HUES48 (cell line): ENCODE data around the gene GRHPR.
"Not testable (repeated sequence)": the region's sequence is repeated elsewhere in the genome, so short reads cannot be mapped to it uniquely, and the experiment has no call there.

Source experiments
- H3K27ac ChIP-seq: one replicate; pipeline ENCODE4 v1.7.0; 2013; ENCODE audit warnings: low read depth, low read length, inconsistent platforms
- H3K27me3 ChIP-seq: 2 replicates; pipeline ENCODE4 v1.6.1; 2013; ENCODE audit warnings: mild to moderate bottlenecking, low read length; ENCODE audit not compliant: control insufficient read depth, insufficient read depth
- H3K36me3 ChIP-seq: 2 replicates; pipeline ENCODE4 v1.6.1; 2013; ENCODE audit warnings: low read length; ENCODE audit not compliant: control insufficient read depth, insufficient read depth
- H3K4me1 ChIP-seq: 2 replicates; pipeline ENCODE4 v1.6.1; 2013; ENCODE audit warnings: mild to moderate bottlenecking, low read length; ENCODE audit not compliant: control insufficient read depth, insufficient read depth
- H3K4me3 ChIP-seq: 2 replicates; pipeline ENCODE4 v1.5.1; 2013; ENCODE audit warnings: mild to moderate bottlenecking, low read depth, low read length
- H3K9ac ChIP-seq: 2 replicates; pipeline ENCODE4 v1.6.1; 2013; ENCODE audit warnings: mild to moderate bottlenecking, low read depth, low read length, moderate library complexity
- H3K9me3 ChIP-seq: 2 replicates; pipeline ENCODE4 v1.6.1; 2013; ENCODE audit warnings: low read length; ENCODE audit not compliant: control insufficient read depth, insufficient read depth

GRHPR gene

DNA sequence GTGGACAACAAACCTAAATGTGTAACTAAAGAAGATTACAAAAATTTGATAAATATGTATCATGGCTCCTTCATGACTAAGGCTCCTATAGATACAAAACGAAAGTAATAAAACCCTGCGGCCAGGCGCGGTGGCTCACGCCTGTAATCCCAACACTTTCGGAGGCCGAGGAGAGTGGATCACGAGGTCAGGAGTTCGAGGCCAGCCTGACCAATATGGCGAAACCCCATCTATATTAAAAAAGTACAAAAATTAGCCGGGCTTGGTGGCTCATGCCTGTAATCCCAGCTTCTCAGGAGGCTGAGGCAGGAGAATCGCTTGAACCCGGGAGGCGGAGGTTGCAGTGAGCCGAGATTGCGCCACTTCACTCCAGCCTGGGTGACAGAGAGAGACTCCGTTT is 45.0 kb downstream of the GRHPR start:
- H3K9me3 ChIP-seq, H3K27ac ChIP-seq, H3K27me3 ChIP-seq, H3K4me3 ChIP-seq, H3K9ac ChIP-seq, H3K36me3 ChIP-seq: not testable (repeated sequence)
- peaks cover 33% of the 10 kb centered on the region for H3K4me1 ChIP-seq

DNA sequence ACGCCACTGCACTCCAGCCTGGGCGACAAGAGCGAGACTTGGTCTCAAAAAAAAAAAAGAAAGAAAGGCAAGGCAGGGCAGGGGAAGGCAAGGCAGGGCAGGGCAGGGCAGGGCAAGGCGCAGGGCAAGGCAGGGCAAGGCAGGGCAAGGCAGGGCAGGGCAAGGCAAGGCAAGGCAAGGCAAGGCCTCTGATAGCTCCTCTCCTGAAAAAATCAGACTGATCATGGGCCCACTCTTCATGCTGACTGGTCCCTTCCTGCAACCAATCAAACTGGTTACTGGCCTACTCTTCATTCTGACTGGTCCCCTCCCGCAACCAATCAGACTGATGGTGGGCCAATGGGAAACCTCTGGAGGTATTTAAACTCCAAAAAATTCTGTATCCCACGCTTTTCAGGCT is 46.1 kb downstream of the GRHPR start:
- Histone ChIP-seq H3K9ac (no peak overlapping the region), H3K27me3 (no peaks in the 10 kb centered on the region)

DNA sequence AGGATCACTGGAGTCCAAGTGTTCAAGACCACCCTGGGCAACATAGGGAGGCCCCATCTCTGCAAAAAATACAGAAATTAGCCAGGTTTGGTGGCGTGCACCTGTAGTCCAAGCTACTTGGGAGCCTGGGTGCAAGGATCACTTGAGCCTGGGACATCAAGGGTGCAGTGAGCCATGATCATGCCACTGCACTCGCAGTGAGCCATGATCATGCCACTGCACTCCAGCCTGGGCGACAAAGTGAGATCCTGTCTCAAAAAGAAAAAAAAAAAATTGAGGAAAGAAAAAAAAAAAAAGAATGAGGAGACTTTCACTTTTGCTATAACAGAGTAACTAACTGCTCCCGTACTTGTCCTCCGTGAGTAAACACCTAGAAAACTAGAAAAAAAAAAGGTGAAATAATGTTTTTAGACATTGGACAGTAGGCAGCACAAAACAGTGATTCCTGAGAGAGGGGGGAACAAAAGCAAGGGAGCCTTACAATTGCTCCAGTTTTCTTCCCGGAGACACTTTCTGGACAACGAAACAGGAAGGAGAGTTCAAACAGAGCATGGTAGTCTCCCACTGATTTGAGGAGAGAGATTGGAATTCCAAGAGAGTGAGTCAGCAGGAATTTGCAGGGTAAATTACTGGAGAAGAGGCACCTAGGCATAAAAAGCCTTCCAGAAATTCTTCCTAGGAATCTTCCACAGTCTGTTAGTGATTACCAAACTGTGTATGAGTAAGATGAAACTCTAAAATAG is 49.6 kb downstream of the GRHPR start:
- peaks cover 11% of the 10 kb centered on the region for H3K9me3 ChIP-seq
- peaks cover 18% of the 10 kb centered on the region for H3K4me1 ChIP-seq
- no peaks in the 10 kb centered on the region for H3K36me3 ChIP-seq
- peak overlapping the region; percentile 65 for H3K9ac ChIP-seq
- H3K27me3 ChIP-seq: no peaks in the 10 kb centered on the region
- peak overlapping the region; percentile 93 for H3K27ac ChIP-seq
- H3K4me3 ChIP-seq: peak overlapping the region; percentile 45; the same call in 1 of the 2 replicates

More for the DNA sequence above, 46.1 kb downstream of the GRHPR start:
- Histone ChIP-seq H3K9me3 (no peaks in the 10 kb centered on the region), H3K36me3 (no peaks in the 10 kb centered on the region), H3K27ac (no peak overlapping the region), H3K4me1 (peaks cover 27% of the 10 kb centered on the region), H3K4me3 (no peak overlapping the region)

DNA sequence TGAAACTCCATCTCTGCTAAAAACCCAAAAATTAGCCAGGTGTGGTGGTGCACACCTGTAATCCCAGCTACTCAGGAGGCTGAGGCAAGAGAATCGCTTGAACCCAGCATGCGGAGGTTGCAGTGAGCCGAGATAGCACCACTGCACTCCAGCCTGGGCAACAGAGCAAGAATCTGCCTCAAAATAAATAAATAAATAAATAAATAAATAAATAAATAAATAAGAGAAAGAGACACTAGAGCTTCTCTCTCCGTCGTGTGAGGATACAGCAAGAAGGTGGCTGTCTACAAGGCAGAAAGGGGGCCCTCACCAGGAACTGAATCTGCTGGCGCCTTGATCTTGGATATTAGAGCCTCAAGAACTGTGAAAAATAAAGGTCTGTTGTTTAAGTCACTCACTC is 51.5 kb downstream of the GRHPR start:
- Histone ChIP-seq H3K9me3 (peaks cover 11% of the 10 kb centered on the region), H3K4me1 (peaks cover 17% of the 10 kb centered on the region)
- not testable (repeated sequence) for H3K27me3 ChIP-seq, H3K36me3 ChIP-seq, H3K4me3 ChIP-seq, H3K27ac ChIP-seq, H3K9ac ChIP-seq

DNA sequence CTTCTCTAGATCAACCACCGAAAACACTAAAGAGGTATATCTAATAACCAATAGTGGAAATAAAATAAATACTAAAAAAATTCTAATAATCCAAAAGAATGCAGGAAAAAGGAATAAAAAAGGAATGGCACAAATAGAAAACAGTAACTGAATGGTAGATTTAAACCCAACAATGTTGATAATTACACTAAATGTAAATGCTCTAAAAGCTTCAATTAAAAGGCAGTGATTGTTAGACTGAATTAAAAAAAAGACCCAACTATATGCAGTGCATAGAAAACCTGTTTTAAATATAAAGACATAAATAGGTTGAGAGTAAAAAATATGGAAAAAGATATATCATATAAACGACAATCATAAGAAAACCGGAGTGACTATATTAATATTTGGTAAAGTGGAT is 51.9 kb downstream of the GRHPR start:
- Histone ChIP-seq H3K27me3 (no peaks in the 10 kb centered on the region), H3K36me3 (no peaks in the 10 kb centered on the region), H3K4me1 (peaks cover 17% of the 10 kb centered on the region), H3K27ac (no peak overlapping the region), H3K9ac (no peak overlapping the region), H3K4me3 (no peak overlapping the region), H3K9me3 (peaks cover 11% of the 10 kb centered on the region)

DNA sequence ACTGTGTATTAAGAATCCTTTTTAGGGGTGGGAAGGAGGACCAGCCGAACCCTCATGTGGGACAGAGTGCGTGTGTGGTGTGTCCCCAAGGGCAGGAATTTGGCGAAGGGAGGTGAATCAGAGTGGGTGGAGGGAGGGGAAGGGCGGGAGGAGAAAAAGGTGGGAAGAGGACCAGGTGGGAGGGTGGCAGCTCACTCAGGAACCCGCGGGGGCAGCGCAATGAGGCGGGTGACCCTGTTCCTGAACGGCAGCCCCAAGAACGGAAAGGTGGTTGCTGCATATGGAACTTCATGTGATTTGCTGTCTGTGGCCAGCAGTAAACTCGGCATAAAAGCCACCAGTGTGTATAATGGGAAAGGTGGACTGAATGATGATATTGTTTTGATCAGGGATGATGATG is 54.4 kb downstream of the GRHPR start:
- Histone ChIP-seq H3K4me1 (peaks cover 6% of the 10 kb centered on the region), H3K27me3 (no peaks in the 10 kb centered on the region), H3K4me3 (no peak overlapping the region), H3K36me3 (no peaks in the 10 kb centered on the region), H3K9ac (no peak overlapping the region), H3K9me3 (peaks cover 11% of the 10 kb centered on the region), H3K27ac (no peak overlapping the region)

DNA sequence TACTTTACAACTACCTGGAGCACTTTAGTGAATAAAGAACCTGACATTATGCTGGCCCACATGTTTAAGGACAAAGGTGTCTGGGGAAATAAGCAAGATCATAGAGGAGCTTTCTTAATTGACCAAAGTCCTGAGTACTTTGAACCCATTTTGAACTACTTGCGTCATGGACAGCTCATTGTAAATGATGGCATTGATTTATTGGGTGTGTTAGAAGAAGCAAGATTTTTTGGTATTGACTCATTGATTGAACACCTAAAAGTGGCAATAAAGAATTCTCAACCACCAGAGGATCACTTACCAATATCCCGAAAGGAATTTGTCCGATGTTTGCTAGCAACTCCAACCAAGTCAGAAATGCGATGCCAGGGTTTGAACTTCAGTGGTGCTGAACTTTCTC is 54.9 kb downstream of the GRHPR start:
- H3K4me3 ChIP-seq, H3K9ac ChIP-seq, H3K27me3 ChIP-seq, H3K36me3 ChIP-seq, H3K27ac ChIP-seq, H3K4me1 ChIP-seq: not testable (repeated sequence)
- H3K9me3 ChIP-seq: peaks cover 11% of the 10 kb centered on the region

DNA sequence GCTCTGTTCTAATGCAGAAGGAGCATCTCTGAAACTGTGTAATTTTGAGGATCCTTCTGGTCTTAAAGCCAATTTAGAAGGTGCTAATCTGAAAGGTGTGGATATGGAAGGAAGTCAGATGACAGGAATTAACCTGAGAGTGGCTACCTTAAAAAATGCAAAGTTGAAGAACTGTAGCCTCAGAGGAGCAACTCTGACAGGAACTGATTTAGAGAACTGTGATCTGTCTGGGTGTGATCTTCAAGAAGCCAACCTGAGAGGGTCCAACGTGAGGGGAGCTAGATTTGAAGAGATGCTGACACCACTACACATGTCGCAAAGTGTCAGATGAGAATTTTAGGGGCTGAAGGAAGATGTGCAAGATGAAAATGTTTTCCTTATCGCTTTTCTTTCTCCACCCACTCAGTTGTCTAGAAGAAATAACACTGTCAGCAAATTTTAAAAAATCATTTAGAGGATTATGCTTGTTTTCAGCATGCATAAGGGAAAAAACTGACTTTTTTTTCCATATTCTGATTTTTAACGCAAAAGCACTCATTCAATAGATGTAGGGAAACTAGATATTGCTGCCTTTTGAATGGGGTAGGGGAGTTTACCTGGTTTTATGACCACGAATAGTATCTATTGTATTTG is 55.6 kb downstream of the GRHPR start:
- H3K9ac ChIP-seq, H3K4me3 ChIP-seq, H3K36me3 ChIP-seq, H3K27me3 ChIP-seq, H3K4me1 ChIP-seq, H3K27ac ChIP-seq: not testable (repeated sequence)
- H3K9me3 ChIP-seq: peaks cover 11% of the 10 kb centered on the region

DNA sequence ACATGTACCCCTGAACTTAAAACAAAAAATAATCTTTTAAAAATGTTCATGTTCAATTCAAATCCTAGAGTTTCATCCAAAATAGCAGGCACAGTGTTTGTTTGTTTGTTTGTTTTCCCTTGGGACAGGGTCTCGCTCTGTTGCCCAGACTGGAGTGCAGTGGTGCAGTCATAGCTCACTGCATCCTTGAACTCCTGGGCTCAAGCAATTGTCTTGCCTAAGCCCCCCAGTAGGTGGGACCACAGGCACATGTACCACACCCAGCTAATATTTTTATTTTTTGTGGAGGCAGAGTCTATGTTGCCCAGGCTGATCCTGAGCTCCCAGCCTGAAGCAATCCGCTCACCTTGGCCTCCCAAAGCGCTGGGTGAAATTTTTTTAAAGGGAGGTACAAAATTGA is 58.3 kb downstream of the GRHPR start:
- peaks cover 7% of the 10 kb centered on the region; the same call in 1 of the 2 replicates for H3K4me1 ChIP-seq
- no peaks in the 10 kb centered on the region for H3K36me3 ChIP-seq
- no peaks in the 10 kb centered on the region for H3K9me3 ChIP-seq
- H3K9ac ChIP-seq: no peak overlapping the region
- no peak overlapping the region for H3K4me3 ChIP-seq
- no peak overlapping the region for H3K27ac ChIP-seq
- no peaks in the 10 kb centered on the region for H3K27me3 ChIP-seq

DNA sequence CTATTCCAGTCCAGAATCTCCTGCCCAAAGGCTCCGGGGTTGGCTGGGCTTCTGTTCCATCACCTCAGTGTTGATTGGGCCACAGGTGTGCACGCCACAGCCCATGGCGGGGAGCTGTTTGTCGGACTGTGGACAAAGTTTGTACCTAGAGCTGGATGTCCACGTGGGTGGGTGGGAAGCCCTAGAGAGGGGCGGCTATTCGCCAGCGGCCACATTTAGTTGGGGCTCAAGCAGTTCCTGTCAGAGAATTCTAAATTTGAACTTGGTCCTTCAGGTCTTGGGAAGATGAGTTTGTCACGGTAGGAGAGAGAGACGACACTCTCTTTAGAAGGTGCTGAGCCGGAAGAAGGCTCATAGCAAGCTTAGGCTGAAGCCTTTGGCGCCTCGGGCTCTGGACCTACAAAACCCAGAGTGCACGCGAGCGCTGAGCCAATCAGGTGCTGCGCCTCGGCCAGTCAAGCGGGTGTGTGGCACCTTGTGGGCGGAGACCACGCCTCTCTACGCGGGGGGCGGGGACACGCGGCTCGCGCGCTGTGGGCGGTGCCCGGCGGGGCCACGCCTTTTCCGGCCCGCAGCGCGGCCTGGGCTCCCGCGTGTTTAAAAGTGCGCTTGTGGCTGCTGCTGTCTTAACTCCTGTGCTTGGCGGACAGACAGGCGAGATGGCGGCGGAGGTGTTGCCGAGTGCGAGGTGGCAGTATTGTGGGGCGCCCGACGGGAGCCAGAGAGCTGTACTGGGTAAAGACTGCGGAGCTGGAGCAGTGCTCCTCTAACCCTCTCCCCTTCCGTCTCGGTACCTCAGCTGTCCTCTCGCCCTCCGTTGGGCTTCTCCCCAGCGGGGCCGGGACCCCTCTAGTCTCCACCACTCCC is 63.1 kb downstream of the GRHPR start, which contains the start of gene POLR1E:
POLR1E (plus strand) TSS at position 560 of the 867 bp plus-strand sequence; CDS start at position 660, 100 bp downstream.
- Histone ChIP-seq H3K4me1 (peaks cover 16% of the 10 kb centered on the region), H3K27ac (peak within 1 kb of the TSS; percentile 51), H3K4me3 (peak within 1 kb of the TSS; percentile 83), H3K36me3 (peaks cover 36% of the 10 kb centered on the region), H3K27me3 (no peaks in the 10 kb centered on the region), H3K9me3 (no peaks in the 10 kb centered on the region), H3K9ac (peak within 1 kb of the TSS; percentile 34)

DNA sequence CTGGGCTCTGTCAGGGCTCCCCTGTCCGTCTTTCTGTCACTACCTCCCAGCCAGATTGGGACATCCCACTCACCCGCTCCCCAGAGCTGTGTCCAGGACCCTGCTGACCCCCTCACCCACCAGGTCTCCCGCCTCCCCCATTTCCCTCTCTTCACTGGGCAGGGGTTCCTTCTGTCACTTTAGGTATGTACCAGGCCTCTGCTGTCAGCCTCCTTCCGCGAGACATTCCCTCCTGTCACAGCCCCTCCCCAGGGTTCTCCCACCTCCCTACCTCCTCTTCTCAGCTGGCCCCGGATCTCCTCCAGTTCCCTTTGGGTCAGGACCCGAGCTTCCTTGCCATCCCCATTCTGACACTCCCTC is 63.7 kb downstream of the GRHPR start:
- Histone ChIP-seq H3K9me3 (no peaks in the 10 kb centered on the region), H3K36me3 (peaks cover 43% of the 10 kb centered on the region), H3K9ac (peak overlapping the region; percentile 34), H3K4me3 (peak overlapping the region; percentile 83), H3K27ac (peak overlapping the region; percentile 51), H3K27me3 (no peaks in the 10 kb centered on the region), H3K4me1 (peaks cover 16% of the 10 kb centered on the region)
